ENCODE measurements around the gene TTC34. TPM values are rescaled to one million over a fixed set of nuclear protein-coding genes. Genes with fewer than 3 reads are reported as not detected.

Gene TTC34
- total RNA-seq, 1 experiment from 2014 or later = 0.92 TPM

GRCh38 chr1:2788506-2789163 lies 12.9 kb downstream of the TTC34 start:
- no peaks in the 10 kb centered on the region; the same call in 1 of the 2 replicates for H3K27me3 Mint-ChIP-seq (ENCODE audit: low read depth)
- H3K23ac ChIP-seq (ENCODE audit: insufficient read length, low read depth, low read length) = no peak overlapping the region
- H3T11ph ChIP-seq (ENCODE audit: low read length) = no peak overlapping the region
- no peak overlapping the region for H3K27ac ChIP-seq (ENCODE audit: insufficient read length, low read depth, low read length)
- no peak overlapping the region for H4K91ac ChIP-seq (ENCODE audit: insufficient read length, low read depth, low read length)
- no peak overlapping the region for H3K4me3 Mint-ChIP-seq
- no peak for TF ChIP-seq CTCF (conservative IDR thresholded peaks at IDR 0.05)
- H3K27me3 ChIP-seq (ENCODE audit: insufficient read depth, low read length) = no peaks in the 10 kb centered on the region
- H2AFZ ChIP-seq (ENCODE audit: low read length) = no peak overlapping the region
- H3K4me1 ChIP-seq (ENCODE audit: insufficient read depth, low read length) = no peaks in the 10 kb centered on the region
- H3K27ac Mint-ChIP-seq = no peak overlapping the region
- no peak overlapping the region for H2BK20ac ChIP-seq (ENCODE audit: low read depth, low read length, poor library complexity, severe bottlenecking)
- H4K20me1 ChIP-seq (ENCODE audit: control insufficient read depth, insufficient read depth, insufficient read length) = no peaks in the 10 kb centered on the region
- H2BK120ac ChIP-seq (ENCODE audit: low read depth, low read length, poor library complexity, severe bottlenecking) = no peak overlapping the region
- no peak overlapping the region for H3K4ac ChIP-seq (ENCODE audit: low read depth, low read length)
- no peak overlapping the region for H2BK15ac ChIP-seq (ENCODE audit: low read depth, low read length)
- H3K9me3 ChIP-seq (ENCODE audit: control insufficient read depth, low read depth, low read length) = peaks cover 71% of the 10 kb centered on the region
- no peaks in the 10 kb centered on the region; a peak in 1 of 4 replicates for H3K4me1 Mint-ChIP-seq
- peaks cover 31 to 81% of the 10 kb centered on the region in 2 experiments for H3K9me3 Mint-ChIP-seq
- no peaks in the 10 kb centered on the region for H3K79me1 ChIP-seq (ENCODE audit: insufficient read depth, low read depth, low read length, poor library complexity, severe bottlenecking)
- no peak for DNase-seq
- H2BK12ac ChIP-seq (ENCODE audit: insufficient read length, low read depth, low read length) = no peak overlapping the region
- H4K5ac ChIP-seq (ENCODE audit: insufficient read length, low read depth, low read length) = no peak overlapping the region
- no peak overlapping the region for H2AK5ac ChIP-seq (ENCODE audit: insufficient read length, low read length)
- no peak overlapping the region for H3K14ac ChIP-seq (ENCODE audit: insufficient read depth, low read length)
- H2BK5ac ChIP-seq (ENCODE audit: insufficient read length, low read length) = no peak overlapping the region
- H4K8ac ChIP-seq (replicated peaks; ENCODE audit: insufficient read length, low read depth, low read length) = no peak overlapping the region
- no peaks in the 10 kb centered on the region for H3K23me2 ChIP-seq (ENCODE audit: insufficient read length, low read depth, low read length, poor library complexity, severe bottlenecking)
- H3K4me2 ChIP-seq (ENCODE audit: insufficient read depth, insufficient read length, low read length) = no peak overlapping the region
- H3K9ac ChIP-seq (ENCODE audit: extremely low read depth, insufficient read length, low read length) = no peak overlapping the region
- H3K36me3 Mint-ChIP-seq (ENCODE audit: insufficient read depth in 1 of 3, low read depth in 3 of 3) = peaks cover 0 to 38% (median 9%) of the 10 kb centered on the region in 3 experiments; a peak in 3 of 7 replicates
- no peak overlapping the region for H3K18ac ChIP-seq (ENCODE audit: insufficient read length, low read depth, low read length)
- H3K56ac ChIP-seq (ENCODE audit: insufficient read length, low read depth, low read length) = no peak overlapping the region
- no CpG with 5 or more reads among the region's 19 CpGs for WGBS (ENCODE audit: extremely low coverage, insufficient read length, low lambda C conversion rate)
- H3K79me2 ChIP-seq (ENCODE audit: insufficient read depth, low read length) = no peaks in the 10 kb centered on the region

Data from H9 (cell line).